HEK293 (cell line): ENCODE data around the gene GGA1.

Source experiments
- BCL11A ChIP-seq: fragments of 450-650 bp; formaldehyde crosslinking; IDR thresholded peaks from 2 replicates; pipeline ENCODE4 v1.5.1; 2016; ENCODE audit warnings: low read depth, missing biosample characterization, missing genetic modification characterization
- EGR2 ChIP-seq: fragments of 450-650 bp; formaldehyde crosslinking; IDR thresholded peaks from 2 replicates; pipeline ENCODE4 v1.5.1; 2016; ENCODE audit warnings: low read depth, missing biosample characterization, missing genetic modification characterization
- GLI4 ChIP-seq: fragments of 450-650 bp; formaldehyde crosslinking; IDR thresholded peaks from 2 replicates; pipeline ENCODE4 v1.5.1; 2016; ENCODE audit warnings: missing biosample characterization, missing genetic modification characterization
- PATZ1 ChIP-seq: fragments of 450-650 bp; formaldehyde crosslinking; IDR thresholded peaks from 2 replicates; pipeline ENCODE4 v1.5.1; 2016; ENCODE audit warnings: missing biosample characterization, missing genetic modification characterization
- PRDM10 ChIP-seq: fragments of 450-650 bp; formaldehyde crosslinking; IDR thresholded peaks from 2 replicates; pipeline ENCODE4 v1.5.1; 2016; ENCODE audit warnings: missing biosample characterization, missing genetic modification characterization
- SALL2 ChIP-seq: fragments of 450-650 bp; formaldehyde crosslinking; IDR thresholded peaks from 2 replicates; pipeline ENCODE4 v1.5.0; 2017; ENCODE audit warnings: missing biosample characterization, mild to moderate bottlenecking, missing genetic modification characterization, borderline replicate concordance
- SP2 ChIP-seq: fragments of 450-650 bp; formaldehyde crosslinking; IDR thresholded peaks from 2 replicates; pipeline ENCODE4 v1.5.1; 2016; ENCODE audit warnings: missing biosample characterization, missing genetic modification characterization
- YY2 ChIP-seq: fragments of 450-650 bp; formaldehyde crosslinking; IDR thresholded peaks from 2 replicates; pipeline ENCODE4 v1.5.1; 2016; ENCODE audit warnings: missing biosample characterization, missing genetic modification characterization
- ZBTB6 ChIP-seq: fragments of 450-650 bp; formaldehyde crosslinking; IDR thresholded peaks from 2 replicates; pipeline ENCODE4 v1.5.1; 2017; ENCODE audit warnings: missing biosample characterization, missing genetic modification characterization
- ZNF302 ChIP-seq: fragments of 450-650 bp; formaldehyde crosslinking; IDR thresholded peaks from 2 replicates; pipeline ENCODE4 v1.5.1; 2016; ENCODE audit warnings: missing biosample characterization, missing genetic modification characterization, low read depth
- ZNF398 ChIP-seq: fragments of 450-650 bp; formaldehyde crosslinking; IDR thresholded peaks from 2 replicates; pipeline ENCODE4 v1.5.1; 2017; ENCODE audit warnings: missing biosample characterization, missing genetic modification characterization
- ZNF580 ChIP-seq: fragments of 450-650 bp; formaldehyde crosslinking; IDR thresholded peaks from 2 replicates; pipeline ENCODE4 v1.5.1; 2016; ENCODE audit warnings: missing biosample characterization, missing genetic modification characterization
- ZNF670 ChIP-seq: fragments of 450-650 bp; formaldehyde crosslinking; IDR thresholded peaks from 2 replicates; pipeline ENCODE4 v1.5.1; 2016; ENCODE audit warnings: missing biosample characterization, missing genetic modification characterization, low read depth
- ZNF692 ChIP-seq: fragments of 450-650 bp; formaldehyde crosslinking; IDR thresholded peaks from 2 replicates; pipeline ENCODE4 v1.5.1; 2016; ENCODE audit warnings: missing biosample characterization, missing genetic modification characterization
- ZSCAN30 ChIP-seq: fragments of 450-650 bp; IDR thresholded peaks from 2 replicates; pipeline ENCODE4 v1.5.1; 2018; ENCODE audit warnings: missing biosample characterization, mild to moderate bottlenecking, missing genetic modification characterization, moderate library complexity

Gene GGA1

GRCh38 chr22:37623075-37624016 lies 14.7 kb downstream of the GGA1 start (continued):
- TF ChIP-seq EGR2 (tag by site-specific recombination): peak; percentile 95
- peak; percentile 66 for TF ChIP-seq PATZ1 (tag by site-specific recombination)
- no peak for TF ChIP-seq ZNF692 (tag by site-specific recombination)
- no peak for TF ChIP-seq BCL11A (tag by site-specific recombination)
- no peak for TF ChIP-seq ZNF302 (tag by site-specific recombination)
- TF ChIP-seq SP2 (tag by site-specific recombination): no peak
- no peak for TF ChIP-seq SALL2 (tag by site-specific recombination)
- no peak for TF ChIP-seq YY2 (tag by site-specific recombination)
- no peak for TF ChIP-seq GLI4 (tag by site-specific recombination)
- no peak for TF ChIP-seq ZNF398 (tag by site-specific recombination)
- no peak for TF ChIP-seq ZNF580 (tag by site-specific recombination)
- no peak for TF ChIP-seq PRDM10 (tag by site-specific recombination)
- TF ChIP-seq ZBTB6 (tag by site-specific recombination): no peak
- TF ChIP-seq ZNF670 (tag by site-specific recombination): no peak
- no peak for TF ChIP-seq ZSCAN30
